GM21737 (cell line): ENCODE results near the gene PTPRM.
"Not testable (repeated sequence)": the region's sequence is repeated elsewhere in the genome, so short reads cannot be mapped to it uniquely, and the experiment has no call there.

ENCODE experiments used
- ATAC-seq: cut with Tn5 transposase; IDR thresholded peaks from one replicate; pipeline ENCODE4 v1.9.1; 2021; ENCODE audit warnings: mild to moderate bottlenecking, moderate library complexity; ENCODE audit not compliant: unreplicated experiment

Gene PTPRM

GRCh38 chr18:7721532-7721931, 154.4 kb downstream of the PTPRM start:
- no peak for ATAC-seq

DNA sequence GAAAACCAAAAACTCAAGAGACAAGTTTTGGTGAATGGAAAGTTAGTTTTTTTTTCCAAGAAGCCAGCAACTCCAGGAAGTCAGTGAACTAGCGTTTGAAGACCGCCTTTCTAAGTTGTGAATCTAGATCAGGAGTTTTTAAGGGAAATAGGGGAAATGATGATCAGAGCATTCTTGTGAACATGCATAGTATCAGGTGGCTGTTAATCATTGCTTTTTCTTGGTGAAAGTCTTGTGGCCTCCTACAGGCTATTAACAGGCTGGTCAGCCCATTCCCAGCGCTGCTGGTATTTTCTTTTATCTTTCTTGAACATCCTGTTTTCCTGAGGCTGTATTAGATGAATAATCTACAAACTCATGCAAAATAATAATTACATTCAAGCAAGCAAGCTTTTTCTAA, 155.8 kb downstream of the PTPRM start:
- ATAC-seq: no peak

DNA sequence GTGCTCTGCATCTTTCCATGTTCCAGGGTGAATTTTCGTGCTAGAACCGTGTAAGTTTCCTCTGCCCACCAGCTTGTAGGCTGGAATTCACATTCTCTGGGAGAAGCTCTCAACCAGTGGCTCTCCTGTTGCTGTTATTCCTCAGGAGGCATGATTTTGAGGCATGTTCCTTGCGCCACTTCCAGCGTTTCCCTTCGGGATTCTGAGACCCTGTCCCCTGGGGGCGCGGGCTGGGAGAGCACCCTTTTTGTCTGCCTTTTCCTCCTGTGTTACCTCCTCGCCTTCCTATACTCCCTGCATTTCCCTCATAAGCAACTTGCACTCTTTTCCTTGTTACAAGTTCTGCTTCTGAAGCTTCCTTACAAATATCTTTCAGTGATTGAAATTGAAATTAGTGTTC, 156.4 kb downstream of the PTPRM start:
- no peak for ATAC-seq

DNA sequence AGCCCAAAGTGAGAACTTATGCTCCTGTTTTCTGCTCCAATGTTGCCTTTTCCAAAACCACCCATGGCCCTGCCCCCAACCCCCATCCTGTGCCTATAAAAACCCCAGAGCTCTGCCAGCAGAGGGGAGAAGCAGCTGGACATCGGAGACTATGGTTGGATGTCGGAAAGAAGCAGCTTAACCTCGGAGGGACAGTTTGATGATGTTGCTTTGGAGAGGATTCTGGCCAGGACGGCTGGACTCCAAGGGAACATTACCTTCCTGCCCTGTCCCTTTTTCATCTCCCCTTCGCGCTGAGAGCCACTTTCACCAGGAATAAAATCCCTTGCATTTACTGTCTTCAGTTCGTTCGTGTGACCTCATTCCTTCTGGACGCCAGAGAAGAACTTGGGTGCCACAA, 158.4 kb downstream of the PTPRM start:
- no peak for ATAC-seq

DNA sequence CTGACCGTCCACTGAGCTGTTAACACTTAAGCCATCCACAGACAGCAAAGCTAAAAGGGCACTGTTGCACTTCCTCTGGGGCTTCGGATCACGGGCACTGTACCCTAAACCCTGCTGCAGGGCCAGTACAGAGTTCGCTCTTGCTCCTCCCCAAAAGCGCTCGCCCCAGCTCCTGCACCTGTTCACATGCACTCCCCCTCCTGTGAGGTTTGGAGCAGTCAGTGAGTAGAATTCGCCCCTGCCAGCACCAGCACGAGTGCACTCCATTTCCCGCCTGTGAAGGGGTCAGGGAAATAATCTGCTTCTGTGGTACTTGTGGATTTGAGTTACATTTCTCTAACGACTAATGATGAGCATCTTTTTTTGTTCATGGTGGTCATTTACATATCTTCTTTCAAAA, 158.8 kb downstream of the PTPRM start:
- ATAC-seq: no peak

- no peak for ATAC-seq
Measured at GRCh38 chr18:7726522-7726921, 159.4 kb downstream of the PTPRM start.

DNA sequence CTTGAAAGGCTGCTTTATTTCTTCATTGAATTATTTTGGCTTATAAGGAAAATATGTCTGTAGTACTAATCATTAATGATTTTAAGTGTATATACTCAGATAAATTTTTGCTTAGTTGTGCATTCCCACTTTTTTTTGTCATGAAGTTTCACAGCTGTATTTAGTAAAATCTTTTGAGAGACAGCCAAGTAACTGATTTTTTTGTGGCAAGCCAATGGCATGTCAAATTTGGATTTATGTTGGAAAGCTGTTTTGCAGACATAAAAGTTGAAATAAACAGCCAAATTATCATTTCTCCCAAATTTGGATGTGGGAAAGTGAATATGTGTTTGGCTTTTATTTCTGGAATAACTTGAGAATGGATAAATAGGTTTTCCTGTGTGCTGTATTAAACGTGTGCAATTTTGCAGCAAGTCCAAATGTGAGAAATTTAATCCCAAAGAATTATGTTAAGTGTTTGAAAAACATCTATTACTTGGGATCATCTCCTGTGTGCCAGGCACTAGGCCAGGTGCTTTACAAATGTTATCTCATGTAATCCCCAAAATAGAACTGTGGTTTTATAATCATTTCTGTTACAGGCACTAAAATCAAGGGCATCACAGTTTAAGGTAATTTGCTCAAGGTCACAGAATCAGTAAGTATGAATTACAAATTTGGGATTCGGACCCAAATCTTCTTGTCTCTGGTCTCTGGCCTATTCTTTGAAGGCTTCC, 160.4 kb downstream of the PTPRM start:
- no peak for ATAC-seq

DNA sequence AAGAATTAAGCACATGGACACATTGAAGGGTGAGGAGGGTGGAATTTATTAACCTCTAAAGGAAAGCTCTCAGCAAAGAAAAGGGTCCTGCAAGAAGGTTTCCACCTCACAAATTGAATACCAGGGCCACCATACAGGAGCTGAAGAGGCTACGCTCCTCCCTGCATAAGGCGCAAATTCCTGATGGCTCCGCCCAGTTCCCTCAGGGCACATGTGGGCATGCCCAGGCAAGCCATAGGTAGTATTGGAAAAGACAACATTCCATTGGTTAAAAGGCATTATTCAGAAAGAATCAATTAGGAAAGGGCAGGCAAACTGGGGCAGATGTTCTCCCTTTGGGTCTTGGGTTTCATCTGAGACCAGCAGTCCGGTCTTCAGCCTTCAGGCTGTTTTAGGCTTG, 161.2 kb downstream of the PTPRM start:
- ATAC-seq: no peak

DNA sequence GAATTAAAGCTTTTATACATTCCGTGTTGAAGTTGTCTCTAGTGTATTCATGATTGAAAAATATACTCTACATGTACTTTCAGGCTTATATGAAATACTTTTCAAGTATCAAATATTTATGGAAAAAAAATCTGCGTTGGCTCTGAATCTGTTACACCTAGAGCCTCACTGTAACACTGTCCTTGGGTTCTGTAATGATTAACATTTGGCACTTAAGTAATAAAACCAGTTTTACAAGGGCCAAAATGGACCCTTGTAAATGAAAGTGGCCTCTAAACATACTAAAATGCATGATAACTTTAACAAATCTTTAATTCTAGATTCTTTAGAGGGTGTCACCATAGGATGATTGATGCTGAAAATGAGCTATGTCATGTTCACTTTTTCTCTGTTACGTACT, 162.8 kb downstream of the PTPRM start:
- no peak for ATAC-seq

GRCh38 chr18:7730682-7731081, 163.6 kb downstream of the PTPRM start:
- ATAC-seq: no peak

DNA sequence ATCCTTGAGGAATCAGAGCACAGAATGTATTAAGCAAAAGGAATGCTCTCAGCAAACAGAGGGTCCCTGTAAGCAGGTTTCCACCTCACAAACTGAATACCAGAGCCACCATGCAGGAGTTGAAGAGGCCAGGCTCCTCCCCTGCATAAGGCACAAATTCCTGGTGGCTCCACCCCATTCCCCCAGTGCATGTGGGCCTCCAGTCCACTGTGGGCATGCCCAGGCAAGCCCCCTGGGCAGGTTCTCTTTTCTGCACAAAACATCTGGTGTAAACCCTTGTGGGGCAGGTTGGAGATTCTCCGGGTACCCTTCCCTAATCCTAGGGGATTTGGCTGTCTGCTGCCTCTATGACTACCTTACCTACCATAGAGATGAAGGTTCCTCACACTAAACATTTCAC, 166.5 kb downstream of the PTPRM start:
- no peak for ATAC-seq

DNA sequence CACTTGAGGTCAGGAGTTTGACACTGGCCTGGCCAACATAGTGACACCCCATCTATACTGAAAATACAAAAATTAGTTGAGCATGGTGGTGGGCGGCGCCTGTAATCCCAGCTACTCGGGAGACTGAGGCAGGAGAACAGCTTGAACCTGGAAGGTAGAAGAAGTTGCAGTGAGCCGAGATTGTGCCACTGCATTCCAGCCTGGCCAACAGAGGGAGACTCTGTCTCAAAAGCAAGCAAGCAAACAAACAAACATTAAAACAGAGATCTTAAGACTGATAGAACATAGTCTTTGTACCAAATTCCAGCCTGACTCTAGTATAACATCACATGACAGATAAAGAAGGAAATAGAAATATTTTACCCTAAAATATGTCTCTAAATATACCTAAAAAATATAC, 168.1 kb downstream of the PTPRM start:
- ATAC-seq: no peak

DNA sequence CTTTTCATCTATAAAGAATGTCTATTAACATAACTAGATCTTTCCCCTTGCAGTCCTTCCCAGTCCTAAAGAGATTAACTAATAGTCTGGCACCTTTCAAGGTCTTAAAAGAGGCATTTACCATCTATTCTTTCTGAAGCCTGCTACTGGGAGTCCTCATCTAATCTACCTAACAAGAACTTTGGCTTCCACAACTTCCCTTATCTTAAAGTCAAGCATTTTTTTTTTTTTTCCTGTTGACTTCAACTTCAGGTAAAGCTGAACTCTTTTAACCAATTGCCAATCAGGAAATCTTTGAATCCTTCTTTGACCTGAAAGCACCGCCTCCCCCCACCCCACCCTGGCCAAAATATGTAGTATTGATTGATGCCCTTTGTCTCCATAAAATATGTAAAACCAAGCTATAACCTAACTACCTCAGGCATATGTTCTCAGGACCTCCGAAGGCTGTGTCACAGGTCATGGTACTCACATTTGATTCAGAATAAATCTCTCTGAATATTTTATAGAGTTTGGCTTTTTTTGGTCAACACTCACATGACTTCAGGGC, 168.6 kb downstream of the PTPRM start:
- ATAC-seq: no peak

DNA sequence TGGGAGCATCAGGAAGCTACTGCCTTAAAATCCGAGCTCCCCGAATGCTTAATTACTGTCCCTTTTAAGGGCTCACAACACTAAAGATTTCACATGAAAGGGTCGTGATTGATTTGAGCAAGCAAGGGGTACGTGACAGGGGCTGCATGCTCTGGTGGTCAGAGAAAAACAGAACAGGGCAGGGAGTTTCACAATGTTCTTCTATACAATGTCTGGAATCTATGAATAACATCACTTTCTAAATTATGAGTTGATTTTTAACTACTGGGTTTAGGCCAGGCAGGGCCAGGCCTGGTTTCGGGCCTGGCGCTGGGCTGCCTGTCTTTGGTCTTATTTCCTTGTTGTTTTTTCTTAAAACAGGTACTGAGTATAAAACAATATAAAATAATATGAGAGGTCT, 169.4 kb downstream of the PTPRM start:
- ATAC-seq: not testable (repeated sequence)

DNA sequence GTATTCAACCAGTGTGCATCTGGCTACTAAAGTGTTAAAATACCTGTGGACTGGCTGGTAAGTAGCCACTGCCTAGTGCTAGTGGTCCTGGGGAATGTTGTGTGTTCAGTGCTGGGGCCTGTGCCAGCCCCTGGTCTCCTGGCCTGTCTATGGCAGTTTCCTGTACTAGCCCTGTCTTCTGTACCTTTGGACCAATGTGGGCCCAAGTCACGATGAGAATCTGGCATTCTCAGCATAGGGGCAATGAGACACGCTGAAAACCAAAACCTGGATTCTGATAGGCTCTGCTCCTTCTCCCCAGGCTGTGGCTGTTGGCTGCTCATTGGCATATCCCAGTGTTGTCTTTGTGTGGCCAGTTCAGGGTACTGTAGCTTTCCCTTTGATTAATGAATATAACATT, 170.4 kb downstream of the PTPRM start:
- no peak for ATAC-seq

DNA sequence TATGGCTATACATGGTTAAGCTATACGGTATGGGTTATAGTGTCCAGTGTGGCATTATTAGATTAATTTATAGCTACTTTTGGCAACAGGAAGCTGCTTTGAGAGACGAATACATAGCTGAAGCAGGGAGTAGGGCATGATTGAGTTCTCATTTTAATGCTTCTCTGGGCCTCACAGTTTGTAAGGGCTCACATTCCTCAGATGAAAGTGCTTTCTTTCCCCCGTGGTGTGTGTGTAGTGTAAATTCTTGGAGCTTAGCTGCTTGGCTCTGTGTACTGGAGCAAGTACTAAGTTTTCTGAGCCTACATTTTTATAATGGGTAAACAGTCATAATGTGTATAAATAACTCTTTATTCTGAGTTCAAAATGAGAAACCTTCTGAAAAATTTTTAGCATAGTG, 173.7 kb downstream of the PTPRM start:
- ATAC-seq: no peak

- no peak for ATAC-seq
Measured at GRCh38 chr18:7741640-7742039, 174.5 kb downstream of the PTPRM start.

- no peak for ATAC-seq
Measured at GRCh38 chr18:7742224-7742623, 175.1 kb downstream of the PTPRM start.

DNA sequence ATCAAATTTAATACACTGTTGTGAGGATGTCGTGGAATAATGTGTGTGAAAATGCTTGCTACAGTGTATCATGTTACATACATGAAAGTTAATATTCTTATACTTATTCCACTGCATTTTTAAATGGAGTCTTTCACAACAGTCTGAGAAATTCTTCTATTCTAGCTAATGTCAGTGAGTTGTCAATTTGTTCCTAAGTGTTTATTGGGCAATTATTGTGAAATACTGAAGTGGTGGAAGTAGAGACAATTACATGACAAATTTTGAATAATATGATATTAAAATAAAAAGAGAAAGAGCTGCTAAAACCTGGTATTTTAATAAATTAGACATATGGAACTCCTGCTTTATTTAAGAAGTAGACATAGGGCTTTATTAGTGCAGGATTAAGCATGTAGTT, 176.1 kb downstream of the PTPRM start:
- no peak for ATAC-seq

DNA sequence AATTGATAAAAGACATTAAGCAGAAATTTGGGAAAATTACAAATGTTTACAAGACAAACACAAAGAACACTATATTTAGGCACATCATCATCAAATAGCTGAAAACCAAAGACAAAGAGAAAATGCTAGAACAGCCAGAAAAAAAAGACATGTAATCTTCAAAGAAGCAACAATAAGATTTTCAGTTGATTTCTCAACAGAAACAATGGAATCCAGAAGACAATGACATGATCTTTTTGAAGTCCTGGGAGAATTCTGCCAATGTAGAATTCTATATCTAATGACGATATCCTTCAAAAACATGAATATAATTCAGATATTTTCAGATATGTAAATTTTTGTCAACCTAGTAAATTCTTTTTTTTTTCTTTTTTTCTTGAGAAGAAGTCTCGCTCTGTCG, 179.0 kb downstream of the PTPRM start:
- ATAC-seq: no peak

GRCh38 chr18:7748251-7749007, 181.3 kb downstream of the PTPRM start:
- ATAC-seq: no peak

DNA sequence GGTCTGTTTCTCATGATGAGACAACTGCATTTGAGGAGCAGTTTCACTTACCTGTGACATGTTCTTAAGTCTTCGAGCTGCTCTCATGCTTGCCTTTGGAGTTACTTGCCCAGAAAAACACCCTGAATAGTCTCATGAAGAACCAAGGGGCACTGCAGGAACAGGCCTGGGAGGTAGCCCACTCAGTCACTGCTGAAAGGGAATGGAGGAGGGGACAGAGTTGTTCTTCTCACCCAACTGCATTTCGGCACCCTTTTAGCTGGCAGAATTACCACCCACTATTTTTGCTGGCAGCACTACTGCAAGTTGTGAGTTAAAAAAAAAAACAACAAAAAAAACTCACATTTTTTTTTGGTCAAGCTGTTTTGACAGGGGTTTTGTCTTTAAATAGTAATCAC, 181.9 kb downstream of the PTPRM start:
- ATAC-seq: no peak
